Ishikawa (cell line): ENCODE data around the gene SLC66A1.
A peak's percentile ranks its signal among the peaks of the same experiment; 100 is the strongest.

Experiments
- CEBPB ChIP-seq: IDR thresholded peaks from 2 replicates; pipeline ENCODE4 v1.6.1; 2012
- CREB1 ChIP-seq: IDR thresholded peaks from 2 replicates; pipeline ENCODE4 v1.6.1; 2012; ENCODE audit warnings: low read depth
- EGR1 ChIP-seq: IDR thresholded peaks from 2 replicates; pipeline ENCODE4 v1.6.1; 2012
- EP300 ChIP-seq: IDR thresholded peaks from 2 replicates; pipeline ENCODE4 v1.6.1; 2012; ENCODE audit warnings: borderline replicate concordance
- FOXM1 ChIP-seq: IDR thresholded peaks from 2 replicates; pipeline ENCODE4 v1.6.1; 2012; ENCODE audit warnings: low read depth, borderline replicate concordance
- MAX ChIP-seq: IDR thresholded peaks from 2 replicates; pipeline ENCODE4 v1.6.1; 2012
- NFIC ChIP-seq: IDR thresholded peaks from 2 replicates; pipeline ENCODE4 v1.6.1; 2012
- RAD21 ChIP-seq: IDR thresholded peaks from 2 replicates; pipeline ENCODE4 v1.6.1; 2012; ENCODE audit warnings: low read depth
- REST ChIP-seq: IDR thresholded peaks from 2 replicates; pipeline ENCODE4 v1.6.1; 2012; ENCODE audit warnings: low read depth, mild to moderate bottlenecking
- TAF1 ChIP-seq: IDR thresholded peaks from 2 replicates; pipeline ENCODE4 v1.6.1; 2012; ENCODE audit warnings: low read depth, mild to moderate bottlenecking
- TCF12 ChIP-seq: IDR thresholded peaks from 2 replicates; pipeline ENCODE4 v1.6.1; 2012; ENCODE audit warnings: low read depth
- TEAD4 ChIP-seq: IDR thresholded peaks from 2 replicates; pipeline ENCODE4 v1.6.1; 2012
- USF1 ChIP-seq: IDR thresholded peaks from 2 replicates; pipeline ENCODE4 v1.6.1; 2012
- YY1 ChIP-seq: IDR thresholded peaks from 2 replicates; pipeline ENCODE4 v1.6.1; 2012; ENCODE audit warnings: low read depth
- ZBTB7A ChIP-seq: IDR thresholded peaks from 2 replicates; pipeline ENCODE4 v1.6.1; 2012; ENCODE audit warnings: low read depth

The SLC66A1 gene

GRCh38 chr1:19343617-19344350 lies 31.7 kb downstream of the SLC66A1 start:
- no peak for TF ChIP-seq TEAD4
- TF ChIP-seq REST, result no peak
- no peak for TF ChIP-seq TCF12
- TF ChIP-seq CEBPB, result no peak
- no peak for TF ChIP-seq EP300
- TF ChIP-seq TAF1, result no peak
- TF ChIP-seq EGR1, result no peak
- no peak for TF ChIP-seq RAD21
- no peak for TF ChIP-seq ZBTB7A
- TF ChIP-seq FOXM1, result no peak

- TF ChIP-seq RAD21 (peak; percentile 90), MAX (no peak)
Measured at GRCh38 chr1:19344372-19344810, 32.3 kb downstream of the SLC66A1 start.

GRCh38 chr1:19344831-19345230 lies 32.7 kb downstream of the SLC66A1 start:
- TF ChIP-seq EGR1 (no peak), REST (no peak), EP300 (no peak)

- TF ChIP-seq YY1 (no peak), NFIC (no peak), USF1 (no peak), CREB1 (no peak), MAX (no peak), REST (no peak)
Measured at GRCh38 chr1:19345391-19345790, 33.3 kb downstream of the SLC66A1 start.

- TF ChIP-seq USF1, result no peak
- TF ChIP-seq TAF1, result no peak
- TF ChIP-seq REST, result no peak
- TF ChIP-seq ZBTB7A, result no peak
Measured at GRCh38 chr1:19346026-19346425, 33.9 kb downstream of the SLC66A1 start.
